ENCODE data around the gene PRKAB1. TPM values are rescaled to one million over a fixed set of nuclear protein-coding genes. Genes with fewer than 3 reads are reported as not detected.

Gene PRKAB1
- total RNA-seq, 1 experiment from 2014 or later: 13.8 TPM

- DNase-seq (ENCODE audit: low read depth): no peak
Observed at GRCh38 chr12:119660076-119660475, 7.9 kb upstream of the PRKAB1 start.

GRCh38 chr12:119661882-119662281 is 6.1 kb upstream of the PRKAB1 start:
- no peak for DNase-seq (ENCODE audit: low read depth)

DNA sequence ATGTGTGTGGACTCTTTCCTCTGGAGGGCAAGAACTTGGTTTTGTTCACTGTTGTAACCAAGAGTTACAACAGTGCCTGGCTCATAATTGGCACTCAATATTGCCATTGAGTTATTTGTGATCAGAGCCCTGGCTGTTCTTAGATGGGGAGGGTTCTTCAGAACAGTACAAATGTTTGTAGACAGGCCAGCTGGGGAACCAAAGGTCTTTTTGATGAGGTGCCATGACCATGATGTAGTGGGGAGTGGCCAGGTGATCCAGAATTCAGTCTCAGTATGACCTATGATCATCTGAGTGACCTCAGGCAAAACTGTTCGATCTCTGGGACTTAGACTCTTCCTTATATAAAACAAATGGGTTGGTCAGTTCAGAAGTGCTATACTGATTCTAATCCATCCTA is 3.3 kb upstream of the PRKAB1 start:
- DNase-seq (ENCODE audit: low read depth): no peak

DNA sequence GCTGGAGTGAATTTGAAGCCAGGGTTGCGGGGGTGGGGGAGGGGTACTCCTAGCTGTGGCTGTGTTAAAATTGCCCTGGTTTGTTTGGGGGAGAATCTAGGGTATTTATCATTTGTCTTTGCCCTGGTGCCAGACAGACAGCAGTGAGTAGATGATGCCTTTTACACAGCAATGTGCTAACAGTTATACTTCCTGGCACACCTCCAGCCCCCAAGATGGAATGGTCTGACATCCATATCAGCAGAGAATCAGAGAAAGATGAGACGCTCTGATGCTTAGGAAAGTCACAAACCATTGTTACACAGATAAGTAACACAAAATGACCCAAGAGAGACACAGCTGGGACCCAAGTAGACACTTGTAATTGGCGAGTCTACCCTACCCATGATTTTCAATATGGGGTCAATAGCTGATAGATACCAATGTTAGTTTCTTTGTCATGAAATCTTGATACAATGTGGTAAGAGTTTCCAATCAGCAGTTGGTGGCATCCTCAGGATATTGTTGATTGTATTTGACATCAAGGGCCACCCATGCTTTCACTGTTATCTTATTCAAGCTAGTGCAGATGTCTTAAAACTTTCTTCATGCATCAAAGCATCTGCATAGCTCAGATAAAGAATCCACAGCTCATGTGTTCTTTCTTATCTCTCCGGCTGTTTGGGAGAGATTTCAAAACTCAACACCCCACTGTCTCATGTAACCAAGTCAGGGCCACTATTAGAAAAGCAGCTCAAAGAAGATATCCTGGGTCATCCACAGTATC is 2.6 kb upstream of the PRKAB1 start:
- DNase-seq (ENCODE audit: low read depth): no peak

DNA sequence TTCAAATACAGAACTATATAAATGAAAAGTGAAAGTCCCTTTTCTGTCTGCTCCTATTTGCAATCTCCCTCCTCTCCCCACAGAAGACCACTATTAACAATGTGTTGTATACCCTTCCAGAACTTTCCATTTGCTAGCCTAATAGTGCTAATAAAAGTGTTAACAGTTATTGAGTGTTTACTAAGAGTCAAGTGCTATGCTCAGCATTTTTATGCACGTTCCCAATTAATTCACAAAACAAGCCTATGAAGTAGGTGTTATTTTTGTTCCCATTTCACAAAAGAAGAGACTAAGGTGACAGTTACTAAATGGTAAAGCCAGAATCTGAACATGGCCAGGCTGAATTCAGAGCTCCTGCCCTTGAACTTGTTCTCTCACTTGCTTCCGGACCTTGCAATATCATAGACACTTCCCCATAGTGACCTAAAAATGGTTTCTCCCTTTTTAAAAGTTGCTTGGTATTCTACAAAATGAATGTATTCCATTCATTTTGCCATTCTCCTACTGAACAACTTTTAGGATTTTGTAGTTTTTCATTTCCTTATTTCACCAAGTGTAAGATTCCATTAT is 1.6 kb upstream of the PRKAB1 start:
- DNase-seq (ENCODE audit: low read depth): no peak

GRCh38 chr12:119666900-119667576 is 895 bp upstream of the PRKAB1 start:
- DNase-seq (ENCODE audit: low read depth): no peak

DNA sequence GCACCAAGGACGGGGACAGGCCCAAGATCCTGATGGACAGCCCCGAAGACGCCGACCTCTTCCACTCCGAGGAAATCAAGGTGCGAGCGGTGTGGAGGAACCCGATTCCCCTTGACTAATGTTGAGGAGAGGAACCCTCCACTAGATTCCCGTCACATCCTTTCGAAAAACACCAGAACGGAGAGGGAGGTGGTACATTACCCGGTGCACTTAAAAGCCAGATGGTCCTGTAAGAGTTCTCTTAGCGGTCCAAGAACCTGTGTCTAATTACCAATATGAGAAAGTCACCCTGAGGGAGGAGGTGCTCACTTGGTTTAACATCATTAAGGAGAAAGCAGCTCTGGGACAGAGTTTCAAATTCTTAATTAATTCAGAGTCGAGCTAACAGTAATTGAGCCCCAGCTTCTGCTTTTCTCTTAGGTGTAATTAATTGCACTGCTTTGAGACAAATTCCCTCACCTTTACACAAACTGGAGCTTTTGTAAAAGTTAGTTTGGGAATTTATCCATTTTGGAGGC is 450 bp downstream of the PRKAB1 start:
- no peak for DNase-seq (ENCODE audit: low read depth)

GRCh38 chr12:119669744-119670472 is 2.0 kb downstream of the PRKAB1 start:
- DNase-seq (ENCODE audit: low read depth): no peak

- DNase-seq (ENCODE audit: low read depth): no peak
Observed at GRCh38 chr12:119671070-119671469, 3.1 kb downstream of the PRKAB1 start.

DNA sequence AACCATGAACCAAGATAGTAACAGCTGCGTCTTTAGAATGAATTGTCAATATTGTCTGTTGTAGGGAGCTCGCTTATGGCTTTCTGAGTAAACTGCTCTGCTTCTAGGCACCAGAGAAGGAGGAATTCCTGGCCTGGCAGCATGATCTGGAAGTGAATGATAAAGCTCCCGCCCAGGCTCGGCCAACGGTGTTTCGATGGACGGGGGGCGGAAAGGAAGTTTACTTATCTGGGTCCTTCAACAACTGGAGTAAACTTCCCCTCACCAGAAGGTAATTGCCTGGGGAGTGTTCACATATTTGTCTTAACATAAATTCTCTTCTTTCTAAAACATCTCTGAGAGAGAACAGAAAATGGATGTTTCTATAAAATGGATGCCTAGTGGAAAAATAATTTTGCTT is 4.3 kb downstream of the PRKAB1 start:
- no peak for DNase-seq (ENCODE audit: low read depth)

- no peak for DNase-seq (ENCODE audit: low read depth)
Observed at GRCh38 chr12:119673634-119674033, 5.7 kb downstream of the PRKAB1 start.

- no peak for DNase-seq (ENCODE audit: low read depth)
Observed at GRCh38 chr12:119674560-119674959, 6.6 kb downstream of the PRKAB1 start.

DNA sequence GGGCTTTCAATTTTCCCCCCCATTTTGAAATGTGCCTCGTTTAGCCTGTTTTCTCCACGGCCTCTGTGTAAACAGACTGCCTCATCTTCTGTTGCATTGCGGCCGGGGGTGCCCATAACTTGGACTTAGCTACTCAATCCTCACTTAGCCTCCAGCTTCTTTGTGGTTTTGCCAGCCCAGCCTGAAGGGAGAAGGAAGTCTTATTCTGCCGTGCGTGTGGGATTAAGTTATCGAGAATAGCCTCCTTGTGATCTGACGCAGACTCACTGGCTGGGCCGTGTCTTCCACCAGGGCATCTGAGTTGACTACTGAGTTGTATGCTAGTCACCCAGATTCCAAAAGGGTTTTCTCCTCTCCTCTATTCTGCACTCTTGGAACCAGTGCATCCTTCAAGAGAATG is 8.1 kb downstream of the PRKAB1 start:
- no peak for DNase-seq (ENCODE audit: low read depth)

GRCh38 chr12:119676573-119676972 is 8.6 kb downstream of the PRKAB1 start:
- DNase-seq (ENCODE audit: low read depth): no peak

DNA sequence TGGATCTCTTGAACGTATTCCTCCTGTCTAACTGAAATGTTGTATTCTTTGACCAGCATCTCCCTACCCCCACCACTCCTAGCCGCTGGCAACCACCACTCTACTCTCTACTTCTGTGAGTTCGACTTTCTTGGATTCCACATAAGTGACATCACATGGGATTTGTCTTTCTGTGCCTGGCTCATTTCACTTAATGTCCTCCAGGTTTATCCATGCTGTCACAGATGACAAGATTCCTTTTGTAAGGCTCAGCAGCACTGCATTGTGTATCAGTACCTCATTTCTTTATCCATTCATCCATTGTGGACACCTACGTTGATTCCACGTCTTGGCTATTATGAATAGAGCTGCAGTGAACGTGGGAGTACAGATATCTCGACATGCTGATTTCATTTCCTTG is 10.5 kb downstream of the PRKAB1 start:
- no peak for DNase-seq (ENCODE audit: low read depth)

- no peak for DNase-seq (ENCODE audit: low read depth)
Observed at GRCh38 chr12:119679081-119679480, 11.1 kb downstream of the PRKAB1 start.

DNA sequence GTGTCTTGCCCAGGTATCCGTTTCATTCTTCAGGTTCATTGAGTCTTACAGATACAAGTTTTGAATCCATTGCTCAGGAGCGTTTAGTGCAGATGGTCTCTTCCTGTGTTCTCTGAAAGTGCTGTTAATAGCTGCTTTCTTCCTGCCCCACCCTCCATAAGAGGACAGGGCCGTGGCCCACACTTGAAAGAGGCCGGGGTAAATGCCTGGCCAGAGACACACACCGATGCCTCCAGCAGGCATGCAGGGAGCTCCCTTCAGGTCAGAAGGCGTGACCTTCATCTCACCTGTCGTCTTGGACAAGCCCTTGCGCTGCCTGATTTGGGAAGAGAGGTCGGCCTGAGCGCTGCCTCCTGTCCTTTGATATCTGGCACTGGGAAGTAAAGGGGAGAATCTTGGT is 11.6 kb downstream of the PRKAB1 start:
- no peak for DNase-seq (ENCODE audit: low read depth)

GRCh38 chr12:119681111-119681510 is 13.2 kb downstream of the PRKAB1 start:
- DNase-seq (ENCODE audit: low read depth): no peak

GRCh38 chr12:119681728-119682638 is 14.1 kb downstream of the PRKAB1 start:
- DNase-seq (ENCODE audit: low read depth): no peak

DNA sequence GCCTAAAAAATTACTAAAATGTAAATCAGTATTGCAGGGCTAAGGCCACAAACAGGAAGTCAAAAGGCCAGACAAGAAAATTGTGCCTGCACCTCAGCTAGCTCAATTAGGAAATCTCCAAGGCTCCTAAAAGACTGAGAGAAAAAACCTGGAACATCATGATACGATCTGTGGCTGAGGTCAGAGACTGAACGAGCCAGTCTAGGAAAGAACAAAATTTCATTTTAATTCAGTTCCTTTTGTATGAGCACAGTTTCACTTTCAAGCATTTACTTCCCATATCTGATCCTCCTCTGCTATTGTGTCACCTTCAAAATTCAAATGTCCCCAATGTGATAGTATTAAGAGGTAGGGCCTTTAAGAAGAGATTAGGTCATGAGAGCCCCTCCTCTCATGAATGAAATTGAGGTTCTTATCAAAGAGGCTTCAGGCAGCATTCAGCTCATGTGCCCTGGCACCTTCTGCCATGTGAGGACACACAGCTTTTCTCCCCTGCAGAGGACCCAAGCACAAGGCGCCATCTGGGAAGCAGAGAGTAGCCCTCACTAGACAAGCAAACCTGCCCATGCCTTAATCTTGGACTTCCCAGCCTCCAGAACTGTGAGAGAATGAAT is 14.8 kb downstream of the PRKAB1 start:
- DNase-seq (ENCODE audit: low read depth): no peak

Measured in HT1080 (cell line).